Right ventricle myocardium inferior (tissue), 1 donor: ENCODE measurements around the gene BTF3. TPM values are rescaled to one million over a fixed set of nuclear protein-coding genes. Genes with fewer than 3 reads are reported as not detected.
"Not testable (repeated sequence)": the region's sequence is repeated elsewhere in the genome, so short reads cannot be mapped to it uniquely, and the experiment has no call there.

Experiments used
- ATAC-seq: fragments of 200-7000 bp; cut with Tn5 transposase; one replicate; pipeline ENCODE4 v1.9.1; 2020; ENCODE audit warnings: mild to moderate bottlenecking, moderate library complexity
- DNase-seq: peaks from one replicate; pipeline ENCODE4 v3.0.0; 2021; ENCODE audit errors: missing footprints
- intact Hi-C: fragments of 100-400 bp; cut with DNase I; formaldehyde crosslinking; loops from one replicate; pipeline ENCODE4 v1.11.0; 2022
- long read RNA-seq: library from polyadenylated mRNA; unstranded; transcript quantifications from one replicate; pipeline ENCODE4 v2.0.0, GENCODE V29; 2021
- total RNA-seq: library from RNA; stranded (reverse); fragmentation: NEBNext Ultra II Directional; extraction: Animal tissue kit (Norgen Biotek cat#: 25700); gene quantifications from one replicate; pipeline ENCODE4 v1.2.1, GENCODE V29; 2021
- donor health status: DM: no; HTN: yes; CAD: no; lungs with severe emphysema.

Gene BTF3
- total RNA-seq: 391 TPM
- long read RNA-seq, transcript BTF3-202 (6 exons, 1,237 nt): minor isoform, 10 of 121 reads
- long read RNA-seq, transcript BTF3-201 (6 exons, 897 nt): major isoform, 109 of 121 reads
- long read RNA-seq, partial matches to known transcripts: 0 of 121 reads
- long read RNA-seq, other reads (novel, unspliced or antisense): 2 of 121 reads

DNA sequence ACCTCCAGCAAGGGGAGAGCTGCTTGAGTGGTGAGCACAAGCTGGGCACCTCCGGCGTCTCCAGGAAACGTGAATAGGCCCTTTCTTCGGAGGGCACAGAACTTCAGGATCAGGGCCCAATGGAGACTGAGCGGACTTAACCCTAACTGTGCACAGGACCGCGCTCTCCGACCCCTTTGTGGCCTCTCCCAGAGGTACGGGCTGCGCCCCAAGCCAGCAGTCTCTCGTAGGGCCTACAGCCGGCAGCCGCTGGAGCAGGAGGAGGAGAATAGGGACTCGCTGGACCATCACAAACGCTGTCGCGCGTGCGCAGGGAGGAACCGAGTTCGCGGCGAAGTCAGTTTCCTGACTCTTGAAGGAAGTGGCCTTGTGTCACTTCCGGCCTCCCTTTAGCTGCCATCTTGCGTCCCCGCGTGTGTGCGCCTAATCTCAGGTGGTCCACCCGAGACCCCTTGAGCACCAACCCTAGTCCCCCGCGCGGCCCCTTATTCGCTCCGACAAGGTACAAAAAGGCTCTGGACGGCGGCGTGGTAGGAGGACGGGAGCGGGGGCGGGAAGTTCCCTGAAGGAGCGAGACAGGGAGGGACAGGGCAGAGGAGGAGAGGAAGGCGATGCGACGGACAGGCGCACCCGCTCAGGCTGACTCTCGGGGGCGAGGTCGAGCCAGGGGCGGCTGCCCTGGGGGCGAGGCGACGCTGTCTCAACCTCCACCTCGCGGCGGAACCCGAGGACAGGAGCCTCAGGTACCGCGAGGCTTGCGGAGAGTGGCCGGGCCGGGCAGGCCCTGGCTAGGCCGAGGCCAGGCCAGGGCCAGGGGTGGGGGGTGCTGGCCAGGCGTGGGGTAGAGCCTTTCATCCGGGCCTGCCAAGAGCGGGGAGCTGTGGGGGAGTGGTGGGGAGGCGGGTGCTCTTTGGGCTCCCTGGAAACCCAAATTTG is at the start of gene BTF3:
TSS of gene BTF3 (plus strand) at position 386 of the 936 bp plus-strand sequence. CDS start at position 612, 226 bp downstream.
- intact Hi-C loops: no loop called here
- ATAC-seq (peak; percentile 99), DNase-seq (peak; percentile 98)

DNA sequence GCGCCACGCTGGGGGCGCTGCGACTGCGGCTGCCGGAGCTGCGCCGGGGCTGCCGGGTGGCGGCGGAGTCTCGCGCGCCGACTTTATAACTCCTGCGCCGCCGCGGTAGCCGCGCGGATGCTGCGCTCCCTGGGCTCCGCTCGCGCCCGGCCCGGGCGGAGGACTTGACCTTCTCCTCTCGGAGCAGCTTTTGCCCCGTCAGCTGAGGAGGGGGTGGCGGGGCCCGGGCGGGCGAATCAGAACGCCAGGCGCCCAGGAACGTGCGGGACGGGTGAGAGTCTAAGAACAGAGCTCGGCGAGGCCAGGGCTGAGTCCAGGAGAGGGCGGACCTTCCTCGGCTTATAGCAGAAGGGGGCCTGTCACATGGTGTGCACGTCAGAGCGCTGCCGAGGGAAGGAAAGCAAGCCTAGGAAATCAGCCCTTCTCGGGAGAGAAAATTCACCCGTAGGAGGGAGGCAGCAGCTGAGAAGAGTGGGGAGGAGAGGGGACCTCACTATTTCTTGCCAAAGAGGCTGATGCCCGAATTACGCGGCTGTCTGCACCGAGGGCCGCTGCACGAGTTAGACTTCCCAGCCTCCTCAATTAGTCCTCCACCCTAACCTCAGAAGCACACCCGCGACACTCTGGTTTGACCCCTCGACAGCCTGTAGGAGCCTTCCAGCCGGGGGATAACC is 49.6 kb upstream of the BTF3 start, which contains the start of gene FOXD1:
TSS of gene FOXD1 (minus strand) at position 315 of the 674 bp plus-strand sequence. CDS start 415 bp downstream, outside the sequence.
- intact Hi-C loops: loop anchor here (10.0 kb wide), 1 partner anchor 144 kb away; no protein-coding TSS in a partner anchor
- peak; percentile 84 for ATAC-seq
- DNase-seq: no peak

DNA sequence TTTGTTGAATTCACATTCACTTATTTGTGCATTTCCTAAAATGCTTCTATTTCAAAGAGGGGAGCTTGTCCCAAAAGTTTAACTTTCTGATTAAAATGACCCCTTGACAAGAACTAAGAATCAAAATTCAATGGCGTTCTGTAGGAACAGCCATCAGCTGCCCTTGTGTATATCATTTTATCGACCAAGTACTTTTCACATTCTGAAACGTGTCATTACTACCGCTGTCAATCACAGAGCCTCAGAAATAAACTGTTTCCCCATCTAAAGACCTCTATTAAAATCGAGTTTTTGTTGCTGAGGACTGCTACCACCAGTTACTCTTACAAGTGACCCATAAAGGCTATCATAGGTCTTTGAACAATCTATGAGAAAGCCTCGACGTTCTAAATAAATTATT is 48.1 kb upstream of the BTF3 start:
- intact Hi-C loops: loop anchor here (2.0 kb wide), 1 partner anchor 233 kb away; no protein-coding TSS in a partner anchor
- DNase-seq: no peak
- ATAC-seq: no peak

DNA sequence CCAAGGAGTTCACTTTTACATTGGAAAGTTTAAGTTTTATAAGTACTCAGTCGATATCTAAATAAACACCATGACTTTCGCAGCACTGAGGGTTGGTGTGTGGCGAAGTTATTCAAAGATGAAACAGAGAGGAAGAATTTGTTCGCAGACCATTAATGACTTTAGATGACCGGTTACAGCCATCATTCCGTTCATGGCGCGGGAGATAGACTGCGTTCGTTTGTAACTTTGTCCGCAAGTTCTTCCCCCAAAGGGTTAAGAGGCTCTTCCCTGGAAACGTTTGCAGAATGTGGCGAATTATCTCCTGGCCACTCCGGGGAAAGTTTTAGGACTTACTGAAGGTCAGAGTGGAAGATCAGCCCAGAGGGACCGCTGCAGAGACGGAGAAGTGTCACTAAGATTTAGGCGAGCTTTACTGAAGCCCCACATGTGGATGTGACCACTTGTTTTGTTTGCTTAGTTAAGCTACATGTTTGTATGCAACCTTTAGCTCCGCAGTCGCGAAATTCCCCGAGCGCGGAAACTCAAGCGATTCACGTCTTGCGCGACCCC is 47.5 kb upstream of the BTF3 start:
- intact Hi-C loops: loop anchor here (2.0 kb wide), 1 partner anchor 234 kb away; no protein-coding TSS in a partner anchor

DNA sequence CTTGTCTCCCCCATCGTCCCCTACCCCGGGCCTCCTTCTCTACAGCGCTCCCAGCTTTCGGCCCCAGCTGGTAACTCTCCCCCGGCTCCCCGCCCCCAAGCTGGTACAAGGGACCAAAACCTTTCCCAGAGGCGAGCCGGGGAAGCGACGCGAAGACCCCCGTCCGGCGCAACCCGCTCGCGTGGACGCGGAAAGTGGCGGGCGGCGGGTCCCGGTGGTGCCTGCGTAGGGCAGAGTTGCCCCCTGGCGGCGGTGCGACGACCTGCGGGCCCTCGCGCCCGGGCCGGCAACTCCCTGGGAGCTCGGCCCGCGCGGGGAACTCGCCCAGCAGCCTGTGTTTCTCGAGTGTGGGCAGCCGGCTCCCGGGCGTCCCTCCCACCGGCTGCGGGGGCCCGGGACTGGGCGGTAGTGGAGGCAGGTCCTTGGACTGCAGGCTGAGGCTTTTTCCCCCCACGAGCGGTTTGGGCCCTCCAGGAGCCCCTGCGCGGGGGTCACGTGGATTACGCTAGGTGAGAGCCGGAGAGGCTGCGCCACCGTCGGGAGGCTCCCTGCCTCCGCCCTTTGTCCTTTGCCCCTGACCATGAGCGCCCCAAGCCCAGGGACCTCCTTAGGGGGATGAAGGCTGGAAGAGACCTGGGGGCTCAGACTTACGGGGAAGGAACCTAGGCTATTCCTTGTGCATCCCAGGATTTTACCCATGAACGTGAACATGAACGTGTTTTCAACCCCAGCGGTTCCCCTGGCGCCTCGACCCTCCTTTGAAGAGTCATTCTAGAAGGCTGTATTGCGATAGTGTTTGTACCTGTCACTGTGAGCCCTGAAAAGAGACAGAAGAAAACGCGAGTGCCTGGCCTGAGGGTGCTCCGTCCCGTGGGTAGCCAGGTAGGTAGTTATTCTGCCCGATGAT is 46.8 kb upstream of the BTF3 start:
- no peak for DNase-seq
- intact Hi-C loops: loop anchor here (2.0 kb wide), 1 partner anchor 235 kb away; no protein-coding TSS in a partner anchor
- ATAC-seq: no peak

More for the DNA sequence above, 47.5 kb upstream of the BTF3 start:
- DNase-seq: no peak
- no peak for ATAC-seq

DNA sequence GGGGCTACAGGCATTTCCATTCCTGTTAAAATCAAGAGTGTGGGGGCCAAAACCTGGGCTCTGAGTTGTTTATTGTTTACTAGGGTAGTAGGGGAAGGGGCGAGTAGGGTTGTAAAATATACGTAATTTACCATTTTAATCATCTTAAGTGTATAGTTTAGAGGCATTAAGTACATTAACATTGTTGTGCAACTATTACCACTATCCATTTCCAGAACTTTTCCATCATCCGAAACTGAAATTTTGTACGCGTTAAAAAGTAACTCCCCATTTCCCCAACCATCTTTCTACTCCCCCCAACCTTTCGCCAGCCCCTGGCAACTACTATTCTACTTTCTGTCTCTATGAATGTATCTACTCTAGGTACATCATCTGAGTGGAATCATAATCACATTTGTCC is 46.0 kb upstream of the BTF3 start:
- DNase-seq (no peak), ATAC-seq (no peak)
- intact Hi-C loops: no loop called here

DNA sequence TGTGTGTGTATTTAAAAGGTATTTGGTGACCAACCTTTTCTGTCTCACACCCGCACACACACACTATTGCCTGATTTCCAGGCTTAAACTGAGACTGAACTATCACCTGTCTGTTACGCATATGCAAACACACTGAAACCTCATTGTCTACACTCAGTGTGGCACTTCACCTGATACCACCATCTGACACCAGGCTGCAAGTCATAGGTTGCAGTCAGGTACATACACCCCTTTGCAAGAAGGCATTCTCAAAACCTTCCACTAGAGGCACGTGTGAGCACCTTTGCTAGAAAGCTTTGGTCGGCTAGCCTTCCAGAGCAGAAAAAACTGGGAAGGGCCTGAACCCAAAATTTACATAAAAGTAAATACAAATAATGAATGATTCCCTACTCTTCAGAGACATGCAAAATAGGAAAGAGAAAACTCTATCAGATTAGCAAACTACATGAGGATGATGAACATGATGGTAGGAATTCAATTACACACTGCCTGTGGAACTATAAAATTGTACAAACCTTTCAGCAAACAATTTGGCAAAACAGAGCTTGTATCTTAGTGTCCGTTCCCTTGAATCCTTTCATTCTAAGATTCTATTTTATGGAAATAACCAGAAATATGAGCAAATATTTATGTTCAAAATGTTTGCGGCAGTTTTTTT is 43.7 kb upstream of the BTF3 start:
- intact Hi-C loops: no loop called here
- ATAC-seq: no peak
- DNase-seq: no peak

DNA sequence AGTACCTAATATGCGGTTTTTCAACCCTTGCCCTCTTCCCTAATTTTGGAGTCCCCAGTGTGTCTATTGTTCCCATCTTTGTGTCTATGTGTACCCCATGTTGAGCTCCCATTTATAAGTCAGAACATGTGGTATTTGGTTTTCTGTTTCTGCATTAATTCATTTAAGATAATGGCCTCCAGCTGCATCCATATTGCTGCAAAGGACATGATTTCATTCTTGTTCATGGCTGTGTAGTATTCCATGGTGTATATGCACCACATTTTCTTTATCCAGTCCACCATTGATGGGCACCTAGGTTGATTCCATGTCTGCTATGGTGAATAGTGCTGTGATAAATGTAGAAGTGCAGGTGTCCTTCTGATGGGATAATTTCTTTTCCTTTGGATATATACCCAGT is 41.8 kb upstream of the BTF3 start:
- ATAC-seq, intact Hi-C loops, DNase-seq: not testable (repeated sequence)

DNA sequence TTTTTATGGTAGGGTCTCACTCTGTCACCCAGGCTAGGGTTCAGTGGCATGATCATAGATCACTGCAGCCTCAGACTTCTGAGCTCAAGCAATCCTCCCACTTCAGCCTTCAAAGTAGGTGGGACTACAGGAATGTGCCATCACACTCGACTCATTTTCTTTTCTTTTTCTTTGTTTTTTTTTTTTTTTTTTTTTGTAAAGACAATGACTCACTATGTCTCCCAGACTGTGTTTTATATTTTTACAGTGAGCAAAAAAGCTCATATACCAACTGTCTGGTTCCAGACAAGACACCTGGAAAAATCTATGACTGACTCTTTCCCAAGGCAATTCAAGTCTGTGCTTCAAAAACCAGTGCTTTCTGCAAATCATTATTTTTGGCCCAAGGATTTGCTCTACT is 38.9 kb upstream of the BTF3 start:
- DNase-seq (no peak), ATAC-seq (no peak)
- intact Hi-C loops: no loop called here

DNA sequence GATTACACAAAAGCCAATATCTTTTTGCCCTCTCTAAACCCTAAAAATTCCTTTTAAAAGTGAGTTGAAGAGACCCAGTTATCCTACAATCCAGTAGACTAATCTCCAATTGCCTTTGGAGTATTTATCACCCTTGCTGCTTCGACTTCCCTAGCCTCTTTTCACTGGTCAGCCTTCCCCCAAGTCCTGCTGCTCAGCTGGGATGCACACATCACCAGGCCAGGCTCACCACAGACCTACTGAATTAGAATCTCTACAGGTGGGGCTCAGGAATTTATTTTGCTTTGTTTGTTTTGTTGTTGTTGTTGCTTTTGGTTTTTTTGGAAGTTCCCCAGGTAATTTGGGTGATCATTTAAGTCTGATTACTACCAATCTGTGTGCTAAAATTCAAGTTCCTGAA is 38.1 kb upstream of the BTF3 start:
- DNase-seq: no peak

DNA sequence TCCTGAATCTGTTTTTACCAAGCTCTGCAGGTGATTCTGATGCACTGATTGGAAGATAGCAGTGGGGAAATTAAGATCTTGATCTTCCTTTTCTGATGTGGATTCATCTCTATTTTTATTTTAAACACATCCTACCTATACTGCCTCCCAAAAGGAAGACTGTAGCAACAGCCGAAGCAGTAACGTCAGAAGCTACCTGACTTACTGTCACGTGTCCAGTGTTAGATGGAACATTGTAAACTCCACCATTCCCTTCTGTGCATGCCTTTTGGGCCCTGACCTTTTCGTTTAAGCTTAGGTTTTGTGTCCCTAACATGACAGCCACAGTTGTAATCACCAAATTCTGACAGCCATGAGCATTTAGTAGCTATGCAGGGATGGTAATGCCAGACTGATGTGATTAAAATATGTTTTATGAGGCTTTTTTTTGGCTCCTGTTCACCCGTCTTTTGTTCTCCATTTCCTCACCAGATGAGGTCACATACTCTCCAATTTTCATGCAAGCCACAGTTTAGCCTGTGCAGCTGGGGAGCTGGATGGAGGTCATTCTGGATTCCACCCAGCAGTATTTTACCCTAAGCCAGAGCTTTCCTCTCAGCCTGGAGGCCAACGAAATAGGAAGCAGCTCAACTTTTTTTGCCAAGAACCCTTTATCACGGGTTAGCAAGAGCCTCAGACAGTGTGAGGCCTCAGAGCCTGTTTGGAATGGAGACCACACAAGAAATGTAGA is 34.1 kb upstream of the BTF3 start:
- intact Hi-C loops: no loop called here
- DNase-seq (no peak), ATAC-seq (peak; percentile 96)

More for the DNA sequence above, 38.1 kb upstream of the BTF3 start:
- no peak for ATAC-seq
- intact Hi-C loops: no loop called here

DNA sequence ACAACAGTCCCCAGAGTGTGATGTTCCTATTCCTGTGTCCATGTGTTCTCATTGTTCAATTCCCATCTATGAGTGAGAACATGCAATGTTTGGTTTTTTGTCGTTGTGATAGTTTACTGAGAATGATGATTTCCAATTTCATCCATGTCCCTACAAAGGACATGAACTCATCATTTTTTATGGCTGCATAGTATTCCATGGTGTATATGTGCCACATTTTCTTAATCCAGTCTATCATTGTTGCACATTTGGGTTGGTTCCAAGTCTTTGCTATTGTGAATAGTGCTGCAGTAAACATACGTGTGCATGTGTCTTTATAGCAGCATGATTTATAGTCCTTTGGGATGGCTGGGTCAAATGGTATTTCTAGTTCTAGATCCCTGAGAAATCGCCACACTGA is 29.6 kb upstream of the BTF3 start:
- intact Hi-C loops, ATAC-seq, DNase-seq: not testable (repeated sequence)

DNA sequence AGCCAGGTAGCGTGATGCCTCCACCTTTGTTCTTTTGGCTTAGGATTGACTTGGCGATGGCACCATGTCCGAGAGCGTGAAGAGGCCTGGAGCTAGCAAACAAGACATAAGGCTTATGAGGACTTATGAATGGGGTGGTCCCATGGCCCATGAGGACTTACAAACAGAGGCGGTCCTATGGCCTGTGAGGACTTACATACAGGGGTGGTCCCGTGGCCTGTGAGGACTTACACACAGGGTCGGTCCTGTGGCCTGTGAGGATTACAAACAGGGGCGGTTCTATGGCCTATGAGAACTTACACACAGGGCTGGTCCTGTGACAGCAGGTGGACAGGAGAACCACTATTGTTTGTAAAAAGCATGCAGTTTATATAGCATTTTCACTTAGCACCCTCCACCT is 28.4 kb upstream of the BTF3 start:
- ATAC-seq (no peak), DNase-seq (no peak)
- intact Hi-C loops: no loop called here

DNA sequence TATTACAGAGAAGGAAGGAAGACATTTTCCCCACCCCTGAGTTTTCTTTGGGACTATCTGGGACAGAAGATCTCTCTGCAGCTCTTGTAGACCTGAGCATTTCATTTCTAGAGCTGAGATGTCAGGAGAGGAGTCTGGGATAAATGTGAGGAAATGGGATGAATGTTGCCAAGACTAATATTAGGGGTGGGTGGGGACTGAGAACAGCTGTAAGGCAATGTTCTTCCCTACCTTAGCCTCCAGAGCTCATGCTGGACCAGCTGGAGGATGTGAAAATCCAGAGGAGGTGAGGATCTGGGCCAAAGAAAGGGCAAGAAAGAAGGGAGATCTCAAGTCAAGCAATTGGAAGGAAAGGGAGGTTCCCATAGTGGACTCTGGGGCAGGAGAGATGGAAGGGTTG is 26.6 kb upstream of the BTF3 start:
- DNase-seq (no peak), ATAC-seq (no peak)
- intact Hi-C loops: no loop called here

DNA sequence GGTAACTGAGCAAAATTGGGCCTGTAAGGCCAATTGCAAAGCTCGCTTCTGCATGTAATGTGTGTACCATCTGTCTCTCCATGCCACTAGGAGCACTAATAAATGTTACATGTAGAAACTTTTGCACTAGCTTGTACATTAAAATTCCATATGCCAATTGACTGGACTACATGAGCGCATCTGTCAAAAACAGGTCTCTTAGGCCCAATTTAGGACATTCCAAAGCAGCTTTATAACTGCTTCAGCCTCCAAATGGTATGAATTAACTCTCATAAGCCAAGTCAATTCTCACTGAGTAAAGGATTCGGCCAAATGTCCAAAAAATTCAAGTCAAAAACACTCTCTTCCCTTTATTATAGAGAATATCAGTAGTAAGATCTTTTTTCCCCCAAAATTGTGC is 26.1 kb upstream of the BTF3 start:
- DNase-seq (no peak), ATAC-seq (no peak)
- intact Hi-C loops: no loop called here

DNA sequence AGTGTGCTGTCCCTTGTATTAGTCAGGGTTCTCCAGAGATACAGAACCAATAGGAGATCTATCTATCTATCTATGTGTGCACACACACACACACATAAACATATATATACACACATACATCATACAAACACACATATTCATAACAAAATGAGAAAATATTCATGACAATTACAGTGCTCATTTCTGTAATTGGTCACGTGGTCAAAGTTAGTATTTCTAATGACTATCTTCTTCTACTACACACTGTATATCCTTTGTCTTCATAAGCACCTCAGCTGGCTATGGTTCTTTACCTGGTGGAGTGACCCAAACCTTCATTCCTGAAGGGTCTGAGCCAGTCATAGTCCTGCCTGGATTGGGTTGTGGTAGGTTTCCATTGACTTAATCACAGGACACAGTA is 17.7 kb upstream of the BTF3 start:
- DNase-seq (no peak), ATAC-seq (no peak)
- intact Hi-C loops: no loop called here
